Measurements from ENCODE around the gene EED.

Gene EED

GRCh38 chr11:86264649-86265048 lies 20.1 kb downstream of the EED start:
- Histone ChIP-seq H3K27ac (ENCODE audit: low read depth, low read length) (no peak overlapping the region), H4K20me1 (ENCODE audit: control insufficient read depth, insufficient read depth, low read depth, low read length) (no peaks in the 10 kb centered on the region), H3K27me3 (ENCODE audit: control insufficient read depth, low read length) (no peaks in the 10 kb centered on the region), H3K4me2 (ENCODE audit: low read length) (no peak overlapping the region), H3K36me3 (ENCODE audit: control insufficient read depth, low read length) (peaks cover 68% of the 10 kb centered on the region), H3F3A (ENCODE audit: control insufficient read depth, insufficient read depth) (peaks cover 6% of the 10 kb centered on the region; the same call in 1 of the 2 replicates), H3K79me2 (ENCODE audit: control insufficient read depth, low read length) (peaks cover 1% of the 10 kb centered on the region), H3K4me1 (ENCODE audit: control insufficient read depth, low read length) (no peaks in the 10 kb centered on the region), H3K9me3 (ENCODE audit: control insufficient read depth, insufficient read depth, low read length) (no peaks in the 10 kb centered on the region), H3K9me2 (replicated peaks; ENCODE audit: control insufficient read depth, low read length) (no peaks in the 10 kb centered on the region), H3K4me3 (ENCODE audit: low read length) (no peak overlapping the region)
- TF ChIP-seq CTCF (IDR thresholded peaks at IDR 0.05; ENCODE audit: low read depth, low read length, poor library complexity, severe bottlenecking) (no peak), EZH2phosphoT487 (IDR thresholded peaks at IDR 0.05; ENCODE audit: borderline replicate concordance, low read length) (no peak)

- Histone ChIP-seq H3K27me3 (ENCODE audit: control insufficient read depth, low read length) (no peaks in the 10 kb centered on the region), H3K36me3 (ENCODE audit: control insufficient read depth, low read length) (peaks cover 67% of the 10 kb centered on the region), H3K9me2 (replicated peaks; ENCODE audit: control insufficient read depth, low read length) (no peaks in the 10 kb centered on the region), H3K4me1 (ENCODE audit: control insufficient read depth, low read length) (no peaks in the 10 kb centered on the region), H3K4me3 (ENCODE audit: low read length) (no peak overlapping the region), H3K27ac (ENCODE audit: low read depth, low read length) (no peak overlapping the region), H3K9me3 (ENCODE audit: control insufficient read depth, insufficient read depth, low read length) (no peaks in the 10 kb centered on the region), H3K79me2 (ENCODE audit: control insufficient read depth, low read length) (peaks cover 7% of the 10 kb centered on the region), H3K4me2 (ENCODE audit: low read length) (no peak overlapping the region), H3F3A (ENCODE audit: control insufficient read depth, insufficient read depth) (peaks cover 6% of the 10 kb centered on the region; the same call in 1 of the 2 replicates), H4K20me1 (ENCODE audit: control insufficient read depth, insufficient read depth, low read depth, low read length) (no peaks in the 10 kb centered on the region)
- TF ChIP-seq CTCF (IDR thresholded peaks at IDR 0.05; ENCODE audit: low read depth, low read length, poor library complexity, severe bottlenecking) (no peak), EZH2phosphoT487 (IDR thresholded peaks at IDR 0.05; ENCODE audit: borderline replicate concordance, low read length) (no peak)
These were observed 20.6 kb downstream of the EED start for GRCh38 chr11:86265194-86265593.

GRCh38 chr11:86269645-86270044 lies 25.1 kb downstream of the EED start:
- H3F3A ChIP-seq (ENCODE audit: control insufficient read depth, insufficient read depth): peaks cover 6% of the 10 kb centered on the region; the same call in 1 of the 2 replicates
- H3K79me2 ChIP-seq (ENCODE audit: control insufficient read depth, low read length): peaks cover 46% of the 10 kb centered on the region
- H3K4me2 ChIP-seq (ENCODE audit: low read length): no peak overlapping the region
- peaks cover 77% of the 10 kb centered on the region for H3K36me3 ChIP-seq (ENCODE audit: control insufficient read depth, low read length)
- H3K4me1 ChIP-seq (ENCODE audit: control insufficient read depth, low read length): no peaks in the 10 kb centered on the region
- H3K27ac ChIP-seq (ENCODE audit: low read depth, low read length): no peak overlapping the region
- H3K4me3 ChIP-seq (ENCODE audit: low read length): no peak overlapping the region
- TF ChIP-seq EZH2phosphoT487 (IDR thresholded peaks at IDR 0.05; ENCODE audit: borderline replicate concordance, low read length) (no peak), CTCF (IDR thresholded peaks at IDR 0.05; ENCODE audit: low read depth, low read length, poor library complexity, severe bottlenecking) (no peak)
- H3K9me2 ChIP-seq (replicated peaks; ENCODE audit: control insufficient read depth, low read length): no peaks in the 10 kb centered on the region
- peaks cover 5% of the 10 kb centered on the region; the same call in 1 of the 2 replicates for H4K20me1 ChIP-seq (ENCODE audit: control insufficient read depth, insufficient read depth, low read depth, low read length)
- no peaks in the 10 kb centered on the region for H3K27me3 ChIP-seq (ENCODE audit: control insufficient read depth, low read length)
- no peaks in the 10 kb centered on the region for H3K9me3 ChIP-seq (ENCODE audit: control insufficient read depth, insufficient read depth, low read length)

Data from DOHH2 (cell line).